ENCODE data around the gene RERE.

The RERE gene

GRCh38 chr1:8352471-8352845 lies 465.0 kb downstream of the RERE start:
- DNase-seq (ENCODE audit: extremely low read depth, low read depth), result no peak
- TF ChIP-seq, protein P1, sequence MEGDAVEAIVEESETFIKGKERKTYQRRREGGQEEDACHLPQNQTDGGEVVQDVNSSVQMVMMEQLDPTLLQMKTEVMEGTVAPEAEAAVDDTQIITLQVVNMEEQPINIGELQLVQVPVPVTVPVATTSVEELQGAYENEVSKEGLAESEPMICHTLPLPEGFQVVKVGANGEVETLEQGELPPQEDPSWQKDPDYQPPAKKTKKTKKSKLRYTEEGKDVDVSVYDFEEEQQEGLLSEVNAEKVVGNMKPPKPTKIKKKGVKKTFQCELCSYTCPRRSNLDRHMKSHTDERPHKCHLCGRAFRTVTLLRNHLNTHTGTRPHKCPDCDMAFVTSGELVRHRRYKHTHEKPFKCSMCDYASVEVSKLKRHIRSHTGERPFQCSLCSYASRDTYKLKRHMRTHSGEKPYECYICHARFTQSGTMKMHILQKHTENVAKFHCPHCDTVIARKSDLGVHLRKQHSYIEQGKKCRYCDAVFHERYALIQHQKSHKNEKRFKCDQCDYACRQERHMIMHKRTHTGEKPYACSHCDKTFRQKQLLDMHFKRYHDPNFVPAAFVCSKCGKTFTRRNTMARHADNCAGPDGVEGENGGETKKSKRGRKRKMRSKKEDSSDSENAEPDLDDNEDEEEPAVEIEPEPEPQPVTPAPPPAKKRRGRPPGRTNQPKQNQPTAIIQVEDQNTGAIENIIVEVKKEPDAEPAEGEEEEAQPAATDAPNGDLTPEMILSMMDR (IDR thresholded peaks at IDR 0.05; ENCODE audit: low read depth, low read length), result no peak

DNA sequence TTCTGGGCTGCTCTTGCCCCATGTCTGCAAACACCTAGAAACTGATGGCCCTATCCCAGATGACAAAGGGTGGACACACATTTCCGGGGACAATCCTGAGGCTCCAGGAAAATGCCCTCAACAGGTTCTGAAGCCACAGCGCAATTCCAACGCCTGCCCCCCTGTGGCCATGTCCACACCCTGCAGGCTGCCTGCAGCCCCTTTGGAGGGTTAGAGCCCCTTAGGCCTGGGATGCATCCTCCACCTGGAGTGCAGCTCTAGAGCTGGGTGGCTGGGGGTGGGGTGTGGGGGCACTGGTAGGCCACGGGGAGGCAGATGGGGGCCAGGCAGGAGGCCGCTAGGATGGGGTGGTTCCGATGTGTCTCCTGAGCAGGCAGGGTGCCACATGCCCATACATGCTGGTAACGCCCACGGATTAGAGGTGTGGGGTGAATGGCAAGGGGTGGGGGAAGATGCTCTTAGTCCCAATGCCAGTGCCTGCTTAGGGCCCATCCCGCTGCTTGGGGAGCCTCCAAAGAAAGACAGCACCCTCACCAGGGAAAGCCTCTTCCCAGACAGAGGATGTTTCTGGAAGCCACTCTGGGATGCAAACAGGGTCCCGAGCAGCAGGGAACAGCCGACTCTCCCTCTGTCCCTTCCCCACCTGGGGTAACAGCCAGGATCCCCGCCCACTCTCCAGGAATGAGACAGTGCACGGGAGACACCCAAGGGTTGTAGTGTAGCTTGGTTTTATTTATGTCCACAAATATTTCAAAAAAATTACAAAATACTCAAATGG lies 465.6 kb downstream of the RERE start:
- no peak for DNase-seq (ENCODE audit: extremely low read depth, low read depth)

GRCh38 chr1:8350914-8351684 lies 466.3 kb downstream of the RERE start:
- DNase-seq (ENCODE audit: extremely low read depth, low read depth), result no peak
- TF ChIP-seq, protein P1 (IDR thresholded peaks at IDR 0.05; ENCODE audit: low read depth, low read length), result no peak

More for the DNA sequence above, 465.6 kb downstream of the RERE start:
- TF ChIP-seq, protein P1 (IDR thresholded peaks at IDR 0.05; ENCODE audit: low read depth, low read length), result peak; percentile 58

DNA sequence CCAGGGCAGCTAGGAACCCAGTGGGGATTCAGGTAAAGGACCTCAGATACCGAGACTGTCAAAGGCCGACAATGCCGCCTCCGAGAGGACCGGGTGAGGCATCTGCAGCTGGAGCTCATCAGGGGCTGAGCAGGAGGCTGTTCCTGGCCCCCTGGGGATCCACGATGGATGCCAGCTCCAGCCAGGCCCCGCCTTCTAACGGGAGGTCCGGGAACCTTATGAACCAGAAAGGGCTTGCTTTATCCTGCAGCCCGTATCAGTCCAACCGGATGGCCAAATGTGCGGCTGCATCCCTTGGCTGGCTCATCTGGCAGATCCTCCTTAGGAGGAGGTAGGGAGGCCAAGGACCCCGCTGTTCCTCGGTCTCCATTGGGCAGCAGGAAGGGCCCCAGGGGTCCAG lies 467.5 kb downstream of the RERE start:
- TF ChIP-seq, protein P1 (IDR thresholded peaks at IDR 0.05; ENCODE audit: low read depth, low read length), result no peak
- no peak for DNase-seq (ENCODE audit: extremely low read depth, low read depth)

- TF ChIP-seq, protein P1 (IDR thresholded peaks at IDR 0.05; ENCODE audit: low read depth, low read length), result no peak
- no peak for DNase-seq (ENCODE audit: extremely low read depth, low read depth)
Observed at GRCh38 chr1:8349473-8349865, 468.0 kb downstream of the RERE start.

DNA sequence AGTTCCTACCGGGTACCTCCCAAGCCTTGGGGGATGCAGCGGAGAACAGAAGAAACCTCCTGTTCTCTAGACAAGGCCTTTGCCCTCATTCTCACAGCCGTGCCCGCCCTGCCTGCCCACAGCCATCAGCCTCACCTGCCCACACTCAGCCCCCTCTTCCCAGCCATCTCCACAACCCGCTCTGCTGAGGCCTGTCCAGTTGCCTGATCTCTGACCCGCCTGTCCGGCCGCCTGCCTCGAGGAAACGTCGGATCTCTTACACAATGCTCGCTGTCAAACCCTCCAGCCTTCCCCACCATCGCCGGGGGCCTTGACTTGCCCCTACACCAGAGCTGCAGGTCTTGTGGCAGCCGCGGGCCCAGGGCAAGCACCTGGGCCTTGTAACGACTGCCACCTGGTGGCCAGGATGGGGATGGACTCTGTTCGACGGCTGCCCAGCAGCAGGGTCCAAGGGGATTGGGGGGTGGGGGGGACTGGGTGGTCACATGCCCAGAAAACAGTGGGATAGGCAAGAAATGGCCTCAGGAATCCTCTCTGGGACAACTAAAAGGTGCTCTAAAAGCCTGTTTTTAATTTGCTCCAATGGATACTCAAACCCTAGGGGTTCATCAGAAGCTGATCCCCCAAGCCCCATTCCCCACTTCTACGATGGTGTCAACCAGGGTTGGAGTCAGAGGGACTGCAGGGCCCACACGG lies 468.5 kb downstream of the RERE start:
- TF ChIP-seq, protein P1 (IDR thresholded peaks at IDR 0.05; ENCODE audit: low read depth, low read length), result peak; percentile 71
- DNase-seq (ENCODE audit: extremely low read depth, low read depth), result no peak
